BE2C (cell line): ENCODE results near the gene PRAF2.

Experiments
- DNase-seq: peaks from one replicate; pipeline ENCODE4 v3.0.0-alpha.2; 2020
- H3K27me3 ChIP-seq: fragments of 250-450 bp; sonication (Bioruptor Pico); 2 replicates; pipeline ENCODE4 v1.5.1; 2020; ENCODE audit warnings: mild to moderate bottlenecking
- H3K36me3 ChIP-seq: fragments of 250-450 bp; sonication (Bioruptor Pico); 2 replicates; pipeline ENCODE4 v1.5.1; 2020; ENCODE audit warnings: mild to moderate bottlenecking
- H3K4me1 ChIP-seq: fragments of 250-450 bp; sonication (Bioruptor Pico); 2 replicates; pipeline ENCODE4 v1.5.1; 2020
- H3K4me3 ChIP-seq: 2 replicates; pipeline ENCODE4 v1.5.1; 2011; ENCODE audit warnings: low read depth, low read length
- H3K9me3 ChIP-seq: fragments of 250-450 bp; sonication (Bioruptor Pico); 2 replicates; pipeline ENCODE4 v1.5.1; 2020
- CTCF ChIP-seq: IDR thresholded peaks from 2 replicates; pipeline ENCODE4 v1.5.1; 2012; ENCODE audit warnings: mild to moderate bottlenecking, low read depth, low read length

Gene PRAF2

GRCh38 chrX:49059201-49059600 lies 14.6 kb downstream of the PRAF2 start:
- no peaks in the 10 kb centered on the region for H3K27me3 ChIP-seq
- no peak for DNase-seq
- H3K36me3 ChIP-seq = no peaks in the 10 kb centered on the region
- H3K4me3 ChIP-seq = no peak overlapping the region
- TF ChIP-seq CTCF = no peak
- no peaks in the 10 kb centered on the region for H3K4me1 ChIP-seq
- H3K9me3 ChIP-seq = no peaks in the 10 kb centered on the region

- no peaks in the 10 kb centered on the region for H3K4me1 ChIP-seq
- no peak for DNase-seq
- no peaks in the 10 kb centered on the region for H3K27me3 ChIP-seq
- no peaks in the 10 kb centered on the region for H3K36me3 ChIP-seq
- TF ChIP-seq CTCF = no peak
- no peak within 1 kb of the TSS for H3K4me3 ChIP-seq
- H3K9me3 ChIP-seq = no peaks in the 10 kb centered on the region
Observed at GRCh38 chrX:49058794-49059193, 15.0 kb downstream of the PRAF2 start, which contains the start of gene CCDC120. CCDC120 (plus strand) TSS chrX:49058999; CDS start chrX:49062042, 3,043 bp downstream.

- no peak for DNase-seq
- Histone ChIP-seq H3K4me1 (no peaks in the 10 kb centered on the region), H3K9me3 (no peaks in the 10 kb centered on the region), H3K36me3 (no peaks in the 10 kb centered on the region), H3K4me3 (peak overlapping the region; percentile 56), H3K27me3 (no peaks in the 10 kb centered on the region)
- no peak for TF ChIP-seq CTCF
Observed at GRCh38 chrX:49054073-49054762, 19.6 kb downstream of the PRAF2 start.

GRCh38 chrX:49053223-49054072 lies 20.4 kb downstream of the PRAF2 start:
- peak; percentile 82 for DNase-seq
- peak overlapping the region; percentile 56 for H3K4me3 ChIP-seq
- H3K9me3 ChIP-seq = no peaks in the 10 kb centered on the region
- no peaks in the 10 kb centered on the region for H3K36me3 ChIP-seq
- H3K27me3 ChIP-seq = no peaks in the 10 kb centered on the region
- no peaks in the 10 kb centered on the region for H3K4me1 ChIP-seq
- no peak for TF ChIP-seq CTCF

- Histone ChIP-seq H3K27me3 (no peaks in the 10 kb centered on the region), H3K36me3 (no peaks in the 10 kb centered on the region), H3K4me1 (peaks cover 4% of the 10 kb centered on the region), H3K9me3 (no peaks in the 10 kb centered on the region), H3K4me3 (peak overlapping the region; percentile 43)
- TF ChIP-seq CTCF = no peak
- no peak for DNase-seq
Observed at GRCh38 chrX:49043987-49044281, 29.9 kb downstream of the PRAF2 start.
